Activated CD4-positive, alpha-beta T cell treated with anti-CD3 and anti-CD28 coated beads for 36 hours (primary cell): ENCODE results near the gene FUT2. TPM values are rescaled to one million over a fixed set of nuclear protein-coding genes. Genes with fewer than 3 reads are reported as not detected.

Experiments
- ATAC-seq: fragments of 200-7000 bp; cut with Tn5 transposase; one replicate; pipeline ENCODE4 v1.10.0; 2021; ENCODE audit warnings: mild to moderate bottlenecking, moderate library complexity
- CTCF ChIA-PET: fragments of 350-600 bp; sonication (Branson Sonifier 250); formaldehyde crosslinking; loops from one replicate; lab custom pipeline; 2021; ENCODE audit warnings: antibody characterized with exemption; lab: Charles Lee
- POLR2A ChIA-PET: fragments of 350-600 bp; sonication (Branson Sonifier 250); formaldehyde crosslinking; loops from one replicate; lab custom pipeline; 2021; ENCODE audit warnings: antibody characterized with exemption, inconsistent platforms; lab: Charles Lee
- DNase-seq: peaks from one replicate; pipeline ENCODE4 v3.0.0-alpha.2; 2020
- H3K27ac Mint-ChIP-seq: one replicate; pipeline ENCODE4 v1.8.0; 2021; ENCODE audit warnings: mixed read lengths
- H3K27me3 Mint-ChIP-seq: one replicate; pipeline ENCODE4 v1.8.0; 2021; ENCODE audit warnings: mixed read lengths
- H3K36me3 Mint-ChIP-seq: one replicate; pipeline ENCODE4 v1.8.0; 2021; ENCODE audit warnings: low read depth, mixed read lengths
- H3K4me1 Mint-ChIP-seq: one replicate; pipeline ENCODE4 v1.8.0; 2021; ENCODE audit warnings: mixed read lengths
- H3K4me3 Mint-ChIP-seq: one replicate; pipeline ENCODE4 v1.8.0; 2021; ENCODE audit warnings: mild to moderate bottlenecking, moderate library complexity, mixed read lengths
- H3K9me3 Mint-ChIP-seq: one replicate; pipeline ENCODE4 v1.8.0; 2021; ENCODE audit warnings: low read depth, mixed read lengths
- intact Hi-C, 2 experiments: fragments of 100-400 bp; cut with DNase I in 1 of 2; cut with micrococcal nuclease in 1 of 2; formaldehyde crosslinking; loops; one replicate each; pipeline versions ENCODE4 v1.14.2 to v1.15.1; 2022 to 2024; cut with DNase I, micrococcal nuclease
- total RNA-seq, 2 experiments: library from RNA; stranded (reverse); gene quantifications; one replicate each; pipeline ENCODE4 v1.2.3, GENCODE V29; 2021

Gene FUT2
- total RNA-seq, 2 experiments from 2014 or later, result not detected

DNA sequence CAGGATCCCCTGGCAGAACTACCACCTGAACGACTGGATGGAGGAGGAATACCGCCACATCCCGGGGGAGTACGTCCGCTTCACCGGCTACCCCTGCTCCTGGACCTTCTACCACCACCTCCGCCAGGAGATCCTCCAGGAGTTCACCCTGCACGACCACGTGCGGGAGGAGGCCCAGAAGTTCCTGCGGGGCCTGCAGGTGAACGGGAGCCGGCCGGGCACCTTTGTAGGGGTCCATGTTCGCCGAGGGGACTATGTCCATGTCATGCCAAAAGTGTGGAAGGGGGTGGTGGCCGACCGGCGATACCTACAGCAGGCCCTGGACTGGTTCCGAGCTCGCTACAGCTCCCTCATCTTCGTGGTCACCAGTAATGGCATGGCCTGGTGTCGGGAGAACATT, 7.5 kb downstream of the FUT2 start:
- H3K27ac Mint-ChIP-seq, result no peak overlapping the region
- no peak for ATAC-seq
- DNase-seq, result no peak
- ChIA-PET CTCF (no interaction called here), POLR2A (no interaction called here)
- H3K4me3 Mint-ChIP-seq, result no peak overlapping the region
- no peaks in the 10 kb centered on the region for H3K4me1 Mint-ChIP-seq
- intact Hi-C loops, result no loop called here
- no peaks in the 10 kb centered on the region for H3K9me3 Mint-ChIP-seq
- H3K36me3 Mint-ChIP-seq, result peaks cover 11% of the 10 kb centered on the region
- H3K27me3 Mint-ChIP-seq, result peaks cover 3% of the 10 kb centered on the region

DNA sequence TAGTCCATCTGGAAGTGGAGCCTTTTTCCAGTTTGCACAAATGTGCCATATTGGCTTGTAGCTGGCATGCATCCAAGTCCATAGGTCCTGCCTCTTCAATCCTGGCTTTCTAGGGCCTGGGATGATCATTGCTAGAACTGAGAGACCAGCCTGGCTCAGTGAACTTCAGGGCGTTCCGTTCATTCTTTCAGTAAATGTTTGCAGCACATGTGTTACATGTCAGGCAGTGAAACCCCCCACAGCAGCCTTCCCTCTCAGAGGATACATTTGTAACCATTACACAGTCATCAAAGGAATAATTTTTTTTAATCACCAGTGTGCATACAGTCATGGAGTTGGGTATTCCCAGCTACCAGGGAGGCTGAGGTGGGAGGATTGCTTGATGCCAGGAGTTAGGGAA, 9.7 kb downstream of the FUT2 start:
- ChIA-PET CTCF (interaction anchor here (0.6 kb wide), 1 partner anchor 12 kb away, joined by 3 read pairs; no protein-coding TSS in a partner anchor), POLR2A (no interaction called here)
- no peak for DNase-seq
- no peak overlapping the region for H3K4me3 Mint-ChIP-seq
- ATAC-seq, result no peak
- peaks cover 9% of the 10 kb centered on the region for H3K36me3 Mint-ChIP-seq
- intact Hi-C loops, result no loop called here
- no peaks in the 10 kb centered on the region for H3K27me3 Mint-ChIP-seq
- H3K9me3 Mint-ChIP-seq, result no peaks in the 10 kb centered on the region
- no peak overlapping the region for H3K27ac Mint-ChIP-seq
- no peaks in the 10 kb centered on the region for H3K4me1 Mint-ChIP-seq

DNA sequence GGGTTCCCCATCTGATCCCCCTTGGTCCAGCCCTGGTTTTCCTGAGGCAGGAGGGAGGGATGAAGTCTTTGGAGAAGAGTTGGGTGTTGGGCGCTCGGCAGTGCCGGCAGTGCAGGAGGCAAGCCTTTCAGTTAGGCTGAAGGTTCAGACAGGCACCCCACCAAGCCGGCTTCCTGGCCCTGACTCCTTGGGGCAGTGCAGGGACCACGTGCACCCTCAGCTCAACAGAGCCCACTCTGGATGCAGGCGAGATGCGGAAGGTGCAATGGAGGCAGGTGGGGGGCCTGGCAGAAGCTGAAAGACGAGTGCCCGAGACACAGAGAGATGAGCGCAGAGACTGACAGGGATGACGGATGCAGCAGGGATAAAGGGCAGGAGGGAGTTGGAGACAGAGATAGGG, 12.7 kb downstream of the FUT2 start:
- ChIA-PET CTCF (no interaction called here), POLR2A (no interaction called here)
- intact Hi-C loops, result no loop called here
- H3K9me3 Mint-ChIP-seq, result no peaks in the 10 kb centered on the region
- DNase-seq (no peak), ATAC-seq (no peak)
- H3K4me3 Mint-ChIP-seq, result no peak overlapping the region
- no peak overlapping the region for H3K27ac Mint-ChIP-seq
- no peaks in the 10 kb centered on the region for H3K27me3 Mint-ChIP-seq
- H3K4me1 Mint-ChIP-seq, result peaks cover 7% of the 10 kb centered on the region
- H3K36me3 Mint-ChIP-seq, result peaks cover 13% of the 10 kb centered on the region

DNA sequence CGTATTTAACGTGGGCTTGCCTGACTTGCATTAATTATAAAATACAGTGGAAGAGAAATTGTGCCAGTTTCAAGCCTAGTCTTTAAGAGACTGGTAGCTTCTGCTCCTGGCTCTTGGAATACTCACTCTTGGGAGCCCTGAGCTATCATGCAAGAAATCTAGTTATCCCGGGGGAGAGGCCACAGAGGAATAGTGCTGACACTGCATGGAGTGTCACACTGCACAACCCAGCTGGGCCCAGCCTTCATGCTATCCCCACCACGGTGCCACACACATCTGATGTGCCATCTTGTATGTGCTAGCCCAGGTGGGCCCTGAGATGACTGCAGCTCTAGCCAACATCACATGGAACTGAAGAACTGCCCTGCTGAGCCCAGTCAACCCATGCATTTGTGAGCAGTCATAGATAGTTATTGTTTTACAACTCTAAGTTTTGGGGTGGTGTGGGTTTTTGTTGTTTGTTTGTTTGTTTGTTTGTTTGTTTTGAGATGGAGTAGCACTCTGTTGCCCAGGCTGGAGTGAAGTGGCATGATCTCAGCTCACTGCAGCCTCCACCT, 15.4 kb downstream of the FUT2 start:
- ChIA-PET POLR2A (no interaction called here), CTCF (interaction anchor here (0.6 to 0.7 kb wide), 2 partner anchors 15 to 545 kb away, joined by 3 to 4 read pairs; partner anchors contain the start of gene FUT2)
- intact Hi-C loops, result loop anchor here in 1 of 2 experiments (5.0 kb wide), 1 partner anchor 621 kb away; no protein-coding TSS in a partner anchor
- no peak for ATAC-seq
- DNase-seq, result no peak
- Mint-ChIP-seq H3K36me3 (peaks cover 9% of the 10 kb centered on the region), H3K9me3 (no peaks in the 10 kb centered on the region), H3K27me3 (no peaks in the 10 kb centered on the region), H3K27ac (no peak overlapping the region), H3K4me3 (no peak overlapping the region), H3K4me1 (peaks cover 14% of the 10 kb centered on the region)

DNA sequence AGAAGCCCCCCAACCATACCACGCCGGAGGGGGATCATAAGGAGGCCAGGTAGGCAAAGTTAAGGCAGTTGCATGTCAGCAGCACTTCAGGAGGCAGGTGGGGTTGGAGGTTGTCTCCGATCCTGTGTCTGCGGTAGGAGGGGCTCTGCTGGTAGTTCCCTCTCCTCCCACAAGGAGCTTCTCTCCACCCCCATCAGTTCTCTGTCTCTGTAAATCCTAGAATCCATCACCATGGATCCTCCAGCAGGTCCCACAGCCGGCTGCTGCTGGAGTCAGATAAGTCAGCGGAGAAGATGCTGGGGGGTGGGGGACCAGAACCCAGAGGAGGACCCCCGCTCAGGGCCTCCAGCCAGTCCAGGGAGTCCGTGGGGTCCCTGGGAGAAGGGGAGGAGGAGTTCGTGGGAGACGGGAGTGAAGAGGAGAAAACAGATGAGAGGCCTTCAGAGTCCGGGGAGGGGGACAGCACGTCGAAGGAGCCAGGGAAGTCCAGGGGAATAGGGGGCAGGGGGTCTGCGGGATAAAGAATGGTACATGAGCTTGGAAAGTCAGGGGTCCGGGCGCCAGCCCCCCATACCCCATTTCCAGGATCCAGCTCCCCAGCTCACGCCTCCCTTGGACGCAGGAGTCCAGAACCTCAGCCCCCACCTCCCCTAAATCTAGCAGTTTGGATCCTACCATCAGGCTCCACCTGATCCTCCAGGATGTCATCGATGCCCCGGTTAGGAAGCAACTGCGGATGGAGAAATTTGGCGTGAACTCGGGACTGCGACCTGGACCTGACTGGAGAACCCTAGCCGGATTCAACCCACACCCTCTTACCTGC, 17.5 kb downstream of the FUT2 start:
- Mint-ChIP-seq H3K36me3 (peaks cover 9% of the 10 kb centered on the region), H3K4me3 (peak overlapping the region; percentile 83), H3K4me1 (peaks cover 14% of the 10 kb centered on the region), H3K27me3 (no peaks in the 10 kb centered on the region), H3K9me3 (no peaks in the 10 kb centered on the region), H3K27ac (peak overlapping the region; percentile 63)
- POLR2A ChIA-PET, result interaction anchor here (0.7 to 0.9 kb wide), 2 partner anchors 17 to 127 kb away, joined by 3 to 4 read pairs; no protein-coding TSS in a partner anchor
- ATAC-seq (no peak), DNase-seq (peak; percentile 34)
- intact Hi-C loops, result loop anchor here in 1 of 2 experiments (5.0 kb wide), 1 partner anchor 619 kb away; no protein-coding TSS in a partner anchor
- CTCF ChIA-PET, result interaction anchor here (0.5 to 3.0 kb wide), 9 partner anchors 12 to 923 kb away, joined by 3 to 14 read pairs (median 4); partner anchors contain the start of gene ALDH16A1

DNA sequence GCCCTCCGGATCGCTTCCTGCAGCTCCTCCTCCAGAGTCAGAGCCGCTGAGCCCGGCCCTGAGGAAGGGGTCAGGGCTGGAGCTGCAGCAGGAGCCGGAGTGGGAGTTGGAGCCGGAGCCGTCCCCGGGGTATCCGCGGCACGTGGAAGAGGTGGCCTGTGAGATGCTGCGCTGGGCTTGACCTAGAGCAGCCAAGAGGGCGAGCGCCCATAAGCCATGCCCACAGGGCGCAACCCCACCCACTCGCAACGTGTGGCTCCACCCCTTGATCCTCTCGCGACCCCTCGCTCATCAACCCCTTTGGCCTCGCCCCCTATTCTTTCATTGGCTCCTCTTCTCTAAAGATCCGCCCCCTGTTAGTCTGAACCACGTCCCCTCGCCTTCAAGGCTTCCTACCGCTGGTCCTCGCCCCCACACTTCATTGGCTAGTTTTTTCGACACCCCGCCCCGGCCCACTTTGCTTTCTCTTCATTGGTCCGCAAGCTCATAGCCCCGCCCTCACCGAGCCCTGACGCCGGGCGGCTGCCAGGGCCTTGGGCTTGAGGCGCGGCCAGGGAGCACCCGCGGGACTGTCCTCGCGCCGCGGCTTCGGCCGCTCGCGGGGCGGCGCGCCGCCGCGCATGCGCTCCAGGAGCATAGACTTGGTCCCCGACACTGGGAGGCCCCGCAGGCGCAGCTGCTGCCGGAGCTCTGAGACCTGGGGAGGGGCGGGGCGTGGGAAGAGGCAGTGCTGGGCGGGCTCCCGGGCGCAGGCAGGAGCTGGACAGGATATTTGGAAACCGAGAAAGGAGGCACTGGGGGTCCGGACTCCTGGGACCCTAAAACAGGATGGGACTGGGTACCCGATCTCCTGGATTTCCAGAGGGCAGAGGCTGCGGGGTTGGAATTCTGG, 18.3 kb downstream of the FUT2 start:
- CTCF ChIA-PET, result interaction anchor here (1.4 to 3.0 kb wide), 3 partner anchors 11 to 82 kb away, joined by 5 to 14 read pairs (median 12); no protein-coding TSS in a partner anchor
- intact Hi-C loops, result loop anchor here (1.0 to 5.0 kb wide), 14 partner anchors 11 to 618 kb away; partner anchors contain the start of genes CA11 (in 2 of the 2), C19orf73 (in 1 of the 2), DBP (in 1 of the 2) and GYS1 (in 1 of the 2)
- peak overlapping the region; percentile 84 for H3K27ac Mint-ChIP-seq

DNA sequence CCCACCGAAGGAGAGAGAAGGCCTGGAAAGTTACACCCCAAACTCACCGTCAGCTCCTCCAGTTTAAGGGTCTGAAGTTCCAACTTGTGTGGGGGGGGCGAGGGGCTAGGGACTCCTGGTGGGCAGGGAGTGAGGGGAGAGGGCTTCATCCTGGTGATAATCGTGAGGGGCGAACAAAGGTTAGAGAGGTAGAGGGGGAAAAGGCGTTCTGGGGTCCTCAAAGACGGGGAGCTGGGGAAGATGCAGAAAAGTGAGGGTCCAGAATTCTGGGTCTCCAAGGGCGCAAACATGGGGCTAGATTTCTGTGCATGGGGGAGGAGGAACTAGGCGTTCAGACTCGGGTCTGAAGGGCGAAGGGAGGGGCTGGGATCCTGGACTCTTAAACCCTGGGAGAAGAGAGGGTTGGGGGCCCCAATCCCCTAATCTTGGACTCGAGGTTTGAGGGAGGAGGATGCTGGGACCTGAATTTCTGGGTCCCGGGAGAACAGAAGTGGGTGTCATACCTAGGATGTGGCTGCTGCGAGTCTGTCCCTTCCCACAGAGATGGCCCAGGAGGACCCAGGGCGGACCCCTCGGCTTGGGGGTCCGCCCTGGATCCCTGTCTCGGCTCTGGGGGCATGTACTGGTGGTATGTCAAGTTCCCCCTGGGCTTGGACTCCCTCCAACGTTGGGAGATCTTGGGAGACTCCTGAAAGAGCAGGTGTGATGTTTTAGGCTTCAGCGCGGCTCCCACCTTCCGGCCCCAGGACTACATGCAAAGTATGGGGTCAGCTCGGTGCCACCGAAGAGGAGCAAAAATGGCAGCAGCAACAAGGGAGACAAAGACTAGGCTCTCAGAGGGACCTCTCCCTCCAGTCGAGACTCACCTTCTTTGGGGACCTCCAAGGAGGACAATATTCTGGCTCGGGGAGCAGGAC, 19.2 kb downstream of the FUT2 start:
- H3K9me3 Mint-ChIP-seq, result no peaks in the 10 kb centered on the region
- ChIA-PET POLR2A (no interaction called here), CTCF (interaction anchor here (1.2 to 3.0 kb wide), 3 partner anchors 10 to 83 kb away, joined by 4 to 12 read pairs (median 5); no protein-coding TSS in a partner anchor)
- peak overlapping the region; percentile 84 for H3K27ac Mint-ChIP-seq
- peaks cover 9% of the 10 kb centered on the region for H3K36me3 Mint-ChIP-seq
- intact Hi-C loops, result loop anchor here (1.0 to 5.0 kb wide), 14 partner anchors 10 to 617 kb away; partner anchors contain the start of genes CA11 (in 2 of the 2), C19orf73 (in 1 of the 2), DBP (in 1 of the 2) and GYS1 (in 1 of the 2)
- ATAC-seq, result no peak
- H3K27me3 Mint-ChIP-seq, result no peaks in the 10 kb centered on the region
- DNase-seq, result no peak
- peak overlapping the region; percentile 83 for H3K4me3 Mint-ChIP-seq
- H3K4me1 Mint-ChIP-seq, result peaks cover 15% of the 10 kb centered on the region

More for the DNA sequence above, 18.3 kb downstream of the FUT2 start:
- H3K4me1 Mint-ChIP-seq, result peaks cover 14% of the 10 kb centered on the region
- POLR2A ChIA-PET, result interaction anchor here (0.7 to 0.9 kb wide), 2 partner anchors 17 to 128 kb away, joined by 3 to 4 read pairs; no protein-coding TSS in a partner anchor
- H3K27me3 Mint-ChIP-seq, result no peaks in the 10 kb centered on the region
- DNase-seq (peak; percentile 99), ATAC-seq (peak; percentile 93)
- peaks cover 9% of the 10 kb centered on the region for H3K36me3 Mint-ChIP-seq
- H3K9me3 Mint-ChIP-seq, result no peaks in the 10 kb centered on the region
- peak overlapping the region; percentile 83 for H3K4me3 Mint-ChIP-seq

DNA sequence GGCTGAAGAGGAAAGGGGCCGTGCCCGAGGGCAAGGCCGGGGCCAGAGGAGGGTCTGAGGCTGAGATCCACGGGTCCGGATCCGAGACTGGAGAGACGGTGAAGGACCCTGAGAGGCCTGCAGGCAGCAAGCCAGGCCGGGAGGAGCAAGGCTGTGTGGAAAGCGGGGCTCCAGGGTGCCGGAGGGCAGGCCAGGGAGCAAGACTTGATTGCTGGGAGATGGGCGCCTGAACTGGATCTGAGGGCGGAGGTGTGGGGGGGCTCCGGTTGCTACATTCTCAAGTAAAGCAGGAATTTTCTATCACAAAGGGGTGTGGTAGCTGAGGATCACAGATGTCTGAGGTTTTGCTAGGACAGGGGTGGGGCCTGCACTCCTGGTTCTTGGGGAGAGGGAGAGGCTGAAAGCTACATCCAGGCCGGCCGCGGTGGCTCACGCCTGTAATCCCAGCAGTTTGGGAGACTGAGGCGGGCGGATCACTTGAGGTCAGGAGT, 20.0 kb downstream of the FUT2 start:
- POLR2A ChIA-PET, result no interaction called here
- DNase-seq, result no peak
- Mint-ChIP-seq H3K9me3 (no peaks in the 10 kb centered on the region), H3K27me3 (no peaks in the 10 kb centered on the region), H3K4me3 (peak overlapping the region; percentile 83), H3K36me3 (peaks cover 8% of the 10 kb centered on the region), H3K4me1 (peaks cover 18% of the 10 kb centered on the region), H3K27ac (no peak overlapping the region)
- no peak for ATAC-seq
- CTCF ChIA-PET, result interaction anchor here (0.8 to 1.2 kb wide), 2 partner anchors 9 to 23 kb away, joined by 4 read pairs; no protein-coding TSS in a partner anchor
- intact Hi-C loops, result loop anchor here (2.0 kb wide), 2 partner anchors 69 to 205 kb away; partner anchors contain the start of genes CA11 (in 1 of the 2) and LMTK3 (in 1 of the 2)

DNA sequence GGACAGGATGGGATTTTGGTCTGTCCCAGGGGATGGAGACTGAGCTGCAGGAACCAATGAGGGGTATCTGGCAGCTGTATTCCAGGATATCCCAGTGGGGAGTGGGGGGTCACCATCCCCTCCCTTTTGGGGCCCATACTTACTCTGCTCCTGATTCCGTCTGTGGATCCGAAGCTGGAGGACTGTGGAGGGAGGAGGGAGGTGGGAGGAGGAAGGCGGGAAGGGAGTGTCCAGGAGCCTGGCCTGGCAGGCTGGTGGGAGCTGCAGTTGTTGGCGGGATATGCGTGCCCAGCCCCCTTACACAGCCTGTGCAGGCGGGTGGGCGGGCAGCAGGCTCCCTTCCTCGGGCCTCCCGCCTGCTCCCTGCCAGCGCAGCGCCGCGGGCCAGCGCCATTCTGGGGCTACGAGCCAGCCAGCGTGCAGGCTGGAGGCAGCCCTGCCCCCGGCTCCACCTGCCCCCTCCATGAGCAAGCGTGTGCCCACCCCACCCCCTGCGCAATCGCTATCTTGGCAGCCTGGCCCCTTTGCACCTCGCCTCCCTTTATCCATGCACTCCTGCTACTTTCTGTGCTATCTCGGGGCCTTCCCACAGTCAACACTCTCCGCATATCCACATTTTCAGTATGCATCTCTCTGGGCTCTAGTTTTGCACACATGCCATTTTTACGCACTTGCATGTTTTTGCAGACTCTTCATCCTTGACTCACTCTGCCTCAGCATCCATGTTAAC, 21.0 kb downstream of the FUT2 start:
- intact Hi-C loops, result no loop called here
- DNase-seq, result no peak
- Mint-ChIP-seq H3K36me3 (no peaks in the 10 kb centered on the region), H3K9me3 (no peaks in the 10 kb centered on the region), H3K27ac (no peak overlapping the region), H3K4me1 (peaks cover 18% of the 10 kb centered on the region), H3K4me3 (no peak overlapping the region), H3K27me3 (no peaks in the 10 kb centered on the region)
- ChIA-PET POLR2A (interaction anchor here (0.6 kb wide), 1 partner anchor 276 kb away, joined by 4 read pairs; the partner anchor contains the start of gene GYS1), CTCF (interaction anchor here (0.8 to 1.2 kb wide), 2 partner anchors 8 to 22 kb away, joined by 4 read pairs; no protein-coding TSS in a partner anchor)
- no peak for ATAC-seq
